Measurements from ENCODE around the gene LAMA4. TPM values are rescaled to one million over a fixed set of nuclear protein-coding genes. Genes with fewer than 3 reads are reported as not detected.
"Not testable (repeated sequence)": the region's sequence is repeated elsewhere in the genome, so short reads cannot be mapped to it uniquely, and the experiment has no call there.

The LAMA4 gene
- total RNA-seq, 1 experiment from 2014 or later = 58.3 TPM

GRCh38 chr6:112204350-112204706, 50.0 kb downstream of the LAMA4 start:
- peaks cover 74% of the 10 kb centered on the region for H3K79me2 ChIP-seq (ENCODE audit: low read depth)
- H3K9me3 ChIP-seq (ENCODE audit: insufficient read depth, low read depth) = peaks cover 10% of the 10 kb centered on the region; the same call in 1 of the 2 replicates
- H3K4me3 ChIP-seq = peak overlapping the region; percentile 8; the same call in 1 of the 2 replicates
- H4K20me1 ChIP-seq (ENCODE audit: insufficient read depth) = no peaks in the 10 kb centered on the region
- H3K36me3 ChIP-seq (ENCODE audit: low read depth) = peaks cover 91% of the 10 kb centered on the region
- TF ChIP-seq EZH2 (IDR thresholded peaks at IDR 0.05; ENCODE audit: low read depth) = no peak
- TF ChIP-seq, protein P1, sequence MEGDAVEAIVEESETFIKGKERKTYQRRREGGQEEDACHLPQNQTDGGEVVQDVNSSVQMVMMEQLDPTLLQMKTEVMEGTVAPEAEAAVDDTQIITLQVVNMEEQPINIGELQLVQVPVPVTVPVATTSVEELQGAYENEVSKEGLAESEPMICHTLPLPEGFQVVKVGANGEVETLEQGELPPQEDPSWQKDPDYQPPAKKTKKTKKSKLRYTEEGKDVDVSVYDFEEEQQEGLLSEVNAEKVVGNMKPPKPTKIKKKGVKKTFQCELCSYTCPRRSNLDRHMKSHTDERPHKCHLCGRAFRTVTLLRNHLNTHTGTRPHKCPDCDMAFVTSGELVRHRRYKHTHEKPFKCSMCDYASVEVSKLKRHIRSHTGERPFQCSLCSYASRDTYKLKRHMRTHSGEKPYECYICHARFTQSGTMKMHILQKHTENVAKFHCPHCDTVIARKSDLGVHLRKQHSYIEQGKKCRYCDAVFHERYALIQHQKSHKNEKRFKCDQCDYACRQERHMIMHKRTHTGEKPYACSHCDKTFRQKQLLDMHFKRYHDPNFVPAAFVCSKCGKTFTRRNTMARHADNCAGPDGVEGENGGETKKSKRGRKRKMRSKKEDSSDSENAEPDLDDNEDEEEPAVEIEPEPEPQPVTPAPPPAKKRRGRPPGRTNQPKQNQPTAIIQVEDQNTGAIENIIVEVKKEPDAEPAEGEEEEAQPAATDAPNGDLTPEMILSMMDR (conservative IDR thresholded peaks at IDR 0.05) = no peak
- ChIA-PET CTCF (no interaction called here), POLR2A (ENCODE audit: unreplicated experiment) (interaction anchor here (0.6 to 0.8 kb wide), 3 partner anchors 41 to 95 kb away, joined by 4 to 8 read pairs (median 8); no protein-coding TSS in a partner anchor)
- intact Hi-C loops (cut with micrococcal nuclease; ENCODE audit: unreplicated experiment) = loop anchor here (1.0 kb wide), 1 partner anchor 95 kb away; no protein-coding TSS in a partner anchor
- H3F3A ChIP-seq (ENCODE audit: insufficient read depth, low read depth) = peaks cover 59% of the 10 kb centered on the region
- peaks cover 75% of the 10 kb centered on the region for H3K4me1 ChIP-seq (replicated peaks; ENCODE audit: insufficient read depth)
- H3K27me3 ChIP-seq (ENCODE audit: insufficient read depth, low read depth) = no peaks in the 10 kb centered on the region
- no peak overlapping the region for H2AFZ ChIP-seq
- H3K9me2 ChIP-seq (ENCODE audit: insufficient read depth) = no peaks in the 10 kb centered on the region
- peak overlapping the region; percentile 74 for H3K4me2 ChIP-seq
- BruUV-seq (replicated peaks) = TSS peak; percentile 87
- H3K27ac ChIP-seq = peak overlapping the region; percentile 98
- peak in 1 of 2 experiments; percentile 10 for DNase-seq

- Histone ChIP-seq H3K4me2 (peak overlapping the region; percentile 74), H4K20me1 (ENCODE audit: insufficient read depth) (no peaks in the 10 kb centered on the region), H3F3A (ENCODE audit: insufficient read depth, low read depth) (peaks cover 65% of the 10 kb centered on the region), H3K36me3 (ENCODE audit: low read depth) (peaks cover 91% of the 10 kb centered on the region), H3K79me2 (ENCODE audit: low read depth) (peaks cover 74% of the 10 kb centered on the region), H3K27ac (peak overlapping the region; percentile 98), H3K9me2 (ENCODE audit: insufficient read depth) (no peaks in the 10 kb centered on the region), H3K4me1 (replicated peaks; ENCODE audit: insufficient read depth) (peaks cover 75% of the 10 kb centered on the region), H3K4me3 (peak overlapping the region; percentile 34), H3K9me3 (ENCODE audit: insufficient read depth, low read depth) (peaks cover 6% of the 10 kb centered on the region; the same call in 1 of the 2 replicates), H3K27me3 (ENCODE audit: insufficient read depth, low read depth) (no peaks in the 10 kb centered on the region), H2AFZ (no peak overlapping the region; the same call in 1 of the 2 replicates)
- BruUV-seq (replicated peaks) = no TSS peak
- TF ChIP-seq, protein P1 (conservative IDR thresholded peaks at IDR 0.05) = no peak
- TF ChIP-seq EZH2 (IDR thresholded peaks at IDR 0.05; ENCODE audit: low read depth) = no peak
- DNase-seq = peak; percentile 16 to 100
- intact Hi-C loops (cut with micrococcal nuclease; ENCODE audit: unreplicated experiment) = loop anchor here (1.0 to 2.0 kb wide), 2 partner anchors 13 to 96 kb away; no protein-coding TSS in a partner anchor
- ChIA-PET POLR2A (ENCODE audit: unreplicated experiment) (interaction anchor here (0.6 to 0.8 kb wide), 4 partner anchors 41 to 95 kb away, joined by 4 to 8 read pairs (median 6); partner anchors contain the start of gene LAMA4), CTCF (interaction anchor here (0.6 kb wide), 1 partner anchor 108 kb away, joined by 3 read pairs; no protein-coding TSS in a partner anchor)
Measured at GRCh38 chr6:112203577-112204349, 50.6 kb downstream of the LAMA4 start.

DNA sequence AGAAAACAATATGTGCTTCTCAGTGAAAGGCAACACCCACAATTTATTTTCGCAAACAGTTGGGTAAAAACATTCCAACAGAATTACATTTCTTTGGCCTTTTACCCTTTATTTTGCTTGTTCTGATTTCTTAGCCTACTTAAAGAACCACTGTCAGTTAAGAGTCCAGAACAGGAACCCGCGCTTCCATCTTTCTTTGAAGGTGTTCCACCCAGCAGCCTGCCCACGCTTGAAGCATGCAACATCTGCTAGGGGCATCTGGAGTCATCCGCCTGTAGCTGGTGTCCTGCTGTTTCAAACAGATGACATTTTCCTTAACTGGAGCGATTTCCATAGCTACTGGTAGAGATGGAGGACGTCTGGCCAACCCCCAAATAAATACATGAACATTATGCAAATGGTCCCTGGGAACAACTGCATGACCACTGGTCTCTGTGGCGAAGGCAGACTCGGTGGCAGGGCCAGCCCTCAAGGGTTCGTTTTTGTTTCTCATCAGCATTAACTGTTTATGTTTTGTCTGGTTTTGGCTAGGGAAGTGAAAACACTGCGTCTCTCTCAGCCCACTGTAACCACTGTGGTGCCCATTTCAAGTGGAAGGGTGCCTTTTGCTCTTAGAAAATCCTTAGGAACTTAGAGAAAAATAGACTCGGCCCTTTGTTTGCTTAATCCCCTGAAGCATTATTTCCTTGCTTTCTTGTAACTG, 51.6 kb downstream of the LAMA4 start:
- CTCF ChIA-PET = no interaction called here
- Histone ChIP-seq H3K4me1 (replicated peaks; ENCODE audit: insufficient read depth) (peaks cover 70% of the 10 kb centered on the region), H3K79me2 (ENCODE audit: low read depth) (peaks cover 74% of the 10 kb centered on the region), H3K36me3 (ENCODE audit: low read depth) (peaks cover 91% of the 10 kb centered on the region), H3F3A (ENCODE audit: insufficient read depth, low read depth) (peaks cover 65% of the 10 kb centered on the region), H4K20me1 (ENCODE audit: insufficient read depth) (no peaks in the 10 kb centered on the region), H3K4me3 (peak overlapping the region; percentile 34), H3K27ac (peak overlapping the region; percentile 98), H3K9me3 (ENCODE audit: insufficient read depth, low read depth) (peaks cover 6% of the 10 kb centered on the region; the same call in 1 of the 2 replicates), H2AFZ (no peak overlapping the region), H3K9me2 (ENCODE audit: insufficient read depth) (no peaks in the 10 kb centered on the region), H3K4me2 (peak overlapping the region; percentile 74), H3K27me3 (ENCODE audit: insufficient read depth, low read depth) (no peaks in the 10 kb centered on the region)
- peak; percentile 11 to 55 for DNase-seq
- intact Hi-C loops (cut with micrococcal nuclease; ENCODE audit: unreplicated experiment) = loop anchor here (2.0 kb wide), 1 partner anchor 14 kb away; no protein-coding TSS in a partner anchor
- TF ChIP-seq, protein P1 (conservative IDR thresholded peaks at IDR 0.05) = no peak
- TF ChIP-seq EZH2 (IDR thresholded peaks at IDR 0.05; ENCODE audit: low read depth) = no peak
- POLR2A ChIA-PET (ENCODE audit: unreplicated experiment) = no interaction called here
- no TSS peak for BruUV-seq (replicated peaks)

DNA sequence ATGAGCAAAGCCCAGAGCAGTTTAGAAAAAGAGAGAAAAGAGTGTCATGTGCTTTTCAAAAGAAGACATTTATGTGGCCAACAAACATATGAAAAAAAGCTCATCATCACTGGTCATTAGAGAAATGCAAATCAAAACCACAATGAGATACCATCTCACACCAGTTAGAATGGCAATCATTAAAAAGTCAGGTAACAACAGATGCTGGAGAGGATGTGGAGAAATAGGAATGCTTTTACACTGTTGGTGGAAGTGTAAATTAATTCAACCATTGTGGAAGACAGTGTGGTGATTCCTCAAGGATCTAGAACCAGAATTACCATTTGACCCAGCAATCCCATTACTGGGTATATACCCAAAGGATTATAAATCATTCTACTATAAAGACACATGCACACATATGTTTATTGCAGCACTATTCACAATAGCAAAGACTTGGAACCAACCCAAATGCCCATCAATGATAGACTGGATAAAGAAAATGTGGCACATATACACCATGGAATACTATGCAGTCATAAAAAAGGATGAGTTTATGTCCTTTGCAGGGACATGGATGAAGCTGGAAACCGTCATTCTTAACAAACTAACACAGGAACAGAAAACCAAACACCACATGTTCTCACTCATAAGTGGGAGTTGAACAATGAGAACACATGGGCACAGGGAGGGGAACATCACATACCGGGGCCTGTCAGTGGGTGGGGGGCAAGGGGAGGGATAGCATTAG, 54.0 kb downstream of the LAMA4 start:
- peaks cover 87% of the 10 kb centered on the region for H3K36me3 ChIP-seq (ENCODE audit: low read depth)
- H3F3A ChIP-seq (ENCODE audit: insufficient read depth, low read depth) = peaks cover 42% of the 10 kb centered on the region
- POLR2A ChIA-PET (ENCODE audit: unreplicated experiment); H3K9me2 ChIP-seq (ENCODE audit: insufficient read depth); H3K9me3 ChIP-seq (ENCODE audit: insufficient read depth, low read depth); DNase-seq; H3K4me3 ChIP-seq; H3K27ac ChIP-seq; BruUV-seq (replicated peaks); CTCF ChIA-PET; H4K20me1 ChIP-seq (ENCODE audit: insufficient read depth); H3K4me2 ChIP-seq; H2AFZ ChIP-seq; H3K27me3 ChIP-seq (ENCODE audit: insufficient read depth, low read depth); intact Hi-C loops (cut with micrococcal nuclease; ENCODE audit: unreplicated experiment): not testable (repeated sequence)
- peaks cover 64% of the 10 kb centered on the region for H3K79me2 ChIP-seq (ENCODE audit: low read depth)
- H3K4me1 ChIP-seq (replicated peaks; ENCODE audit: insufficient read depth) = peaks cover 45% of the 10 kb centered on the region

Data from PC-9 (cell line).